H1 (cell line): ENCODE measurements around the gene NKIRAS2.

Source experiments
- ATF2 ChIP-seq: IDR thresholded peaks from 2 replicates; pipeline ENCODE4 v1.6.1; 2012; ENCODE audit warnings: low read length, inconsistent platforms
- CTCF ChIP-seq, 3 experiments: IDR thresholded peaks; 1 replicate in 2 of 3; 2 replicates in 1 of 3; pipeline versions ENCODE4 v1.5.1 to v1.6.1; 2011; ENCODE audit warnings: low read length in 3 of 3, mild to moderate bottlenecking in 3 of 3, inconsistent platforms in 2 of 3, low read depth in 1 of 3, moderate library complexity in 1 of 3; ENCODE audit not compliant: insufficient read depth in 1 of 3; ENCODE audit errors: control extremely low read depth in 1 of 3
- EZH2 ChIP-seq: fragments of 200-600 bp; sonication (generic); IDR thresholded peaks from 2 replicates; pipeline ENCODE4 v1.7.1; 2012; ENCODE audit warnings: low read depth, mild to moderate bottlenecking, moderate library complexity, low read length, inconsistent platforms; ENCODE audit not compliant: severe bottlenecking

DNA sequence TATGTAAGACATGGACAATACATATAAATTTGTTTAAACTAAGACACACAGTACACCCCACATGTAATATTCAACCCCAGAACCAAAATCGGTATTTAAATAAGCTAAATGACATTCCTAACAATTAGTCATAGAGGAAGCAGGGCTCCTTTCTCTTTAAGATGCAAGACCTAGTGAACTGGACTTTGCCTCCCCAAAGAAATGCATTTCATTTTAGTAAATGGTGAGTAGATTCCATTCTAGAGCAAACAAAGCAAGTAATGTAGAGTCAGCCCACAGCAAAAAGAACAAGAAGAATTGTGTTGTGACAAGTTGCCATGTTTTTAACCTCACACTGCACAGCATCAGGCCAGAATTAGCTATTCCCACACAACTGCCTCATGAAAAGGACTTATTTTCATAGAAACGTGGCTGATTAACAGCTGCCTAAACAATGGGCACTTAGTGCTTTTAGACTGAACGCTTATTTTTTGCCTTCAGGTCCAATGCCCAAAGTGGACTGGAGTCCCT, 17.0 kb upstream of the NKIRAS2 start:
- TF ChIP-seq ATF2 (no peak), EZH2 (no peak), CTCF (IDR thresholded peaks at IDR 0.05; ENCODE audit: control extremely low read depth in 1 of 3, insufficient read depth in 1 of 3, low read depth in 1 of 3, low read length in 3 of 3) (no peak)
